BLaER1 (cell line): ENCODE data around the gene CHST12.
"Not testable (repeated sequence)": the region's sequence is repeated elsewhere in the genome, so short reads cannot be mapped to it uniquely, and the experiment has no call there.

Experiments used
- H3K27ac ChIP-seq: shearing (Covaris generic); formaldehyde crosslinking; 2 replicates; pipeline ENCODE4 v1.8.1; 2022
- H3K27me3 ChIP-seq: shearing (Covaris generic); formaldehyde crosslinking; 2 replicates; pipeline ENCODE4 v1.8.1; 2022
- H3K36me3 ChIP-seq: shearing (Covaris generic); formaldehyde crosslinking; 2 replicates; pipeline ENCODE4 v1.8.1; 2022
- H3K4me1 ChIP-seq: shearing (Covaris generic); formaldehyde crosslinking; 2 replicates; pipeline ENCODE4 v1.8.1; 2022
- H3K4me2 ChIP-seq: shearing (Covaris generic); formaldehyde crosslinking; 2 replicates; pipeline ENCODE4 v1.8.1; 2022
- H3K4me3 ChIP-seq: shearing (Covaris generic); formaldehyde crosslinking; 2 replicates; pipeline ENCODE4 v1.8.1; 2022
- H3K9ac ChIP-seq: shearing (Covaris generic); formaldehyde crosslinking; 2 replicates; pipeline ENCODE4 v1.8.1; 2022
- H3K9me3 ChIP-seq: shearing (Covaris generic); formaldehyde crosslinking; 2 replicates; pipeline ENCODE4 v1.8.1; 2022
- H4K20me1 ChIP-seq: shearing (Covaris generic); formaldehyde crosslinking; 2 replicates; pipeline ENCODE4 v1.8.1; 2022
- Cebpa-rat ChIP-seq: shearing (Covaris generic); IDR thresholded peaks from 2 replicates; pipeline ENCODE4 v1.8.1; 2022

CHST12 gene

GRCh38 chr7:2451171-2452073, 48.0 kb downstream of the CHST12 start:
- H3K27ac ChIP-seq = peak overlapping the region; percentile 77
- H3K4me3 ChIP-seq = peak overlapping the region; percentile 62
- H3K4me2 ChIP-seq = peak overlapping the region; percentile 98
- no peaks in the 10 kb centered on the region for H3K27me3 ChIP-seq
- peaks cover 9% of the 10 kb centered on the region; the same call in 1 of the 2 replicates for H4K20me1 ChIP-seq
- peak overlapping the region; percentile 75 for H3K9ac ChIP-seq
- no peaks in the 10 kb centered on the region for H3K9me3 ChIP-seq
- TF ChIP-seq Cebpa-rat = no peak
- H3K36me3 ChIP-seq = no peaks in the 10 kb centered on the region
- H3K4me1 ChIP-seq = peaks cover 42% of the 10 kb centered on the region

DNA sequence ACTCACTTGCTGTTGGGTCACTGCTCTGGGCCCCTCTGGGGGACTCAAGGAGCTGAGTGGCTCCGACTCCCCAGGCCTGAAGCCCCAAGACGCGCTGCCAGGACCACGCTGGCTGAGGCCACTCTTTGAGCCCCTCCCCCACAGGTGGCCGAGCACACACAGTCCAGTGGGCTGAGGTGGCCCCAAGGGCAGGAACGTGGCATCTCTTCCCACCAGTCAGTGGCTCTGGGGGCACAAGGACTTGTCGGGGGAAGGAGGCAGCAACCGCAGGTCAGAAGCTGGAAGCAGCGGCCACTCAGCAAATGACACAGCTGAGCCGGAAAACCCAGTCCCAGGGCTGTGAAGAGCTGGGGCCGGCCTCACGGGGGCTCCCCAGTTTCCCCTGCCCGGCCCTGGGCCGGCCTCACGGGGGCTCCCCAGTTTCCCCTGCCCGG, 48.7 kb downstream of the CHST12 start:
- Histone ChIP-seq H3K27me3 (no peaks in the 10 kb centered on the region), H3K9ac (peak overlapping the region; percentile 75), H3K4me3 (peak overlapping the region; percentile 62)

DNA sequence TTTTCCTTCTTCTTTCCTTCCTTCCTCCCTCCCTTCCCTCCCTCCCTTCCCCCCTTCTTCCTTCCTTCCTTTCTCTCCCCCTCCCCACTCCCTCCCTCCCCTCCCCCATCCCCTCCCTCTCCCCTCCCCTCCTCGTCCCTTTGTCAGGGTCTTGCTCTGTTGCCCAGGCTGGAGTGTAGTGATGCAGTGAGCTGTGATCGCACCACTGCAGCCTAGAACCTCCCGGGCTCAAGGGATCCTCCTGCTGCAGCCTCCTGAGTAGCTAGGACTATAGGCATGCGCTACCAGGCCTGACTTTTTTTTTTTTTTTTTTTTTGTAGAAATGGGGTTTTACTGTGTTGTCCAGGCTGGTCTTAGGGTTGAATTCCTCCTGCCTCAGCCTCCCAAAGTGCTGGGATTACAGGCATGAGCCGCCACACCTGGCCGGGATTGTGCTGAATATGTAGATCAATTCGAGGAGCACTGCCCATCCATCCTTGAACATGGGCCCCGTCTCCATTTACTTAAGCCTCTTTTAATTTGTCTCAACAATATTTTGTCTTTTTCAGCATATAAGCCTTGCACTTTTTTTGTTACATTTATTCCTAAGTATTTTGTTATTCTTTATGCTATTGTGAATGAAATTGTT, 49.3 kb downstream of the CHST12 start:
- no peak overlapping the region for H3K4me3 ChIP-seq
- H3K9ac ChIP-seq = no peak overlapping the region
- no peaks in the 10 kb centered on the region for H3K36me3 ChIP-seq
- H3K9me3 ChIP-seq = no peaks in the 10 kb centered on the region
- H3K27ac ChIP-seq = no peak overlapping the region
- no peak for TF ChIP-seq Cebpa-rat
- no peak overlapping the region for H3K4me2 ChIP-seq
- H3K27me3 ChIP-seq = no peaks in the 10 kb centered on the region
- peaks cover 9% of the 10 kb centered on the region; the same call in 1 of the 2 replicates for H4K20me1 ChIP-seq
- peaks cover 49% of the 10 kb centered on the region for H3K4me1 ChIP-seq

More for the DNA sequence above, 48.7 kb downstream of the CHST12 start:
- no peak for TF ChIP-seq Cebpa-rat
- peak overlapping the region; percentile 98 for H3K4me2 ChIP-seq
- H3K27ac ChIP-seq = peak overlapping the region; percentile 77
- H3K4me1 ChIP-seq = peaks cover 43% of the 10 kb centered on the region
- peaks cover 9% of the 10 kb centered on the region; the same call in 1 of the 2 replicates for H4K20me1 ChIP-seq
- no peaks in the 10 kb centered on the region for H3K9me3 ChIP-seq
- no peaks in the 10 kb centered on the region for H3K36me3 ChIP-seq

- peaks cover 54% of the 10 kb centered on the region for H3K4me1 ChIP-seq
- H3K9me3 ChIP-seq, H3K4me2 ChIP-seq, H3K27me3 ChIP-seq, H3K9ac ChIP-seq, H4K20me1 ChIP-seq, H3K4me3 ChIP-seq, H3K27ac ChIP-seq, H3K36me3 ChIP-seq: not testable (repeated sequence)
Observed at GRCh38 chr7:2453849-2454248, 50.4 kb downstream of the CHST12 start.

- Histone ChIP-seq H3K27ac (no peak overlapping the region), H3K27me3 (no peaks in the 10 kb centered on the region), H3K9ac (no peak overlapping the region), H3K36me3 (no peaks in the 10 kb centered on the region), H3K4me3 (no peak overlapping the region), H3K4me2 (no peak overlapping the region), H3K4me1 (peaks cover 23% of the 10 kb centered on the region), H4K20me1 (no peaks in the 10 kb centered on the region), H3K9me3 (no peaks in the 10 kb centered on the region)
- TF ChIP-seq Cebpa-rat = no peak
Observed at GRCh38 chr7:2459674-2460073, 56.3 kb downstream of the CHST12 start.

GRCh38 chr7:2460188-2460587, 56.8 kb downstream of the CHST12 start:
- Histone ChIP-seq H3K9me3 (no peaks in the 10 kb centered on the region), H3K36me3 (no peaks in the 10 kb centered on the region), H3K4me2 (no peak overlapping the region), H3K4me1 (peaks cover 23% of the 10 kb centered on the region), H3K4me3 (no peak overlapping the region), H3K9ac (no peak overlapping the region), H4K20me1 (no peaks in the 10 kb centered on the region), H3K27me3 (no peaks in the 10 kb centered on the region), H3K27ac (no peak overlapping the region)
- no peak for TF ChIP-seq Cebpa-rat

DNA sequence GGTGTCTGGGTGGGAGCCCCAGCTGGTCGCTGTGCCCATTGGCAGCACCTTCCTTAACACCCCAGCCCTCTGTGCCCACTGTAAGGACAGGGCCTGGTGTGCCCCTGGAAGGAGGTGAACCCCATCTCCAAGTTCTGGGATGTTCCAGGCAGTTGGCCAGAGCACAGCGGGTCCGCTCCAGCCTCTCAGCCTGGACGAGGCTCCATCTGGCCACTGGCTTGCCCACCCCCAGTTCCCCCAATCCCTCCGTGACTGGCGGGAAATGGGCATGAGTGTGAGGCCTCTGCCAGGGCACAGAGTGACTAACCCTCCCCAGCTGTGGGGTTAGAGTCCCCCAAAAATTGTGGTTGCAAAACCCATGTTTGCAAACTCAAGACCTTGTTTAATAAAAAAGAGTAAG, 57.2 kb downstream of the CHST12 start:
- no peak overlapping the region for H3K4me2 ChIP-seq
- no peaks in the 10 kb centered on the region for H3K36me3 ChIP-seq
- H3K9ac ChIP-seq = no peak overlapping the region
- peaks cover 23% of the 10 kb centered on the region for H3K4me1 ChIP-seq
- TF ChIP-seq Cebpa-rat = no peak
- H3K4me3 ChIP-seq = no peak overlapping the region
- no peaks in the 10 kb centered on the region for H4K20me1 ChIP-seq
- no peaks in the 10 kb centered on the region for H3K27me3 ChIP-seq
- no peaks in the 10 kb centered on the region for H3K9me3 ChIP-seq
- no peak overlapping the region for H3K27ac ChIP-seq

DNA sequence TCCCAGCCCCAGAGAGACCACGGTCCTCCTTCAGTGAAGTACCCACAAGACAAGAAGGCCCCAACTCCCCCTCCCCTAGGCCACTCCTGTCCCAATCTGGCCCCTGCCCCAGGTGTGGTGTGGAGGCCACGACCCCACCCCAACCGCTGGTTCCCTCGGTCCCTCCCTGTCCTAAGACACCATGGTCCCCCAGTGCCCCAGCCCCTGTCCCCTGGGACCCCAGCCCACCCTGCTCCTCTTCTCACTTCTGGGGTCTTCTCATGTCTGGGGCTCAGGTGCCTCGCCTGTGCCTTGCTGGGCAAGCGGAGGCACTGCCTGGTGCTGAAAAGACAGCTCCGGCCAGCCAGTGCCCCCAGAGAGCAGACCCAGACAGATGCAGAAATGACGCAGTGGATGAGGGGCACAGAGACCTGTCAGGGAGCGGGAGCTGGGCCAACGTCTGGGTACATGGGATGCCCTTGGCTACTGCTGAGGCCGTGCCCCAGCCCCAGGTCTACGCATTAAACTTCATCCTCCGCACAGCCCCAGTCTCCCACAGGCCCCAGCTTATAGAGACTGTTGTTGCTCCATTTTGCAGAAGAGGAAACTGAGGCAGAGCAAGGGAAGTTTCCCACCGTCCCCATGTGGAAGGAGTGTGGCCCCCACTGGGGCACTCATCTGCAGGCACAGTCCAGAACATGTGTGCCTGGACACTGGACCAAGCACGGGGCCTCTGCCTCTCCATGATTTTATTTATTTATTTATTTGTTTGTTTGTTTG, 58.0 kb downstream of the CHST12 start:
- no peaks in the 10 kb centered on the region for H4K20me1 ChIP-seq
- no peaks in the 10 kb centered on the region for H3K9me3 ChIP-seq
- H3K27ac ChIP-seq = no peak overlapping the region
- peaks cover 17% of the 10 kb centered on the region for H3K4me1 ChIP-seq
- no peak for TF ChIP-seq Cebpa-rat
- no peak overlapping the region for H3K4me3 ChIP-seq
- H3K4me2 ChIP-seq = no peak overlapping the region
- no peaks in the 10 kb centered on the region for H3K36me3 ChIP-seq
- H3K9ac ChIP-seq = no peak overlapping the region
- no peaks in the 10 kb centered on the region for H3K27me3 ChIP-seq

DNA sequence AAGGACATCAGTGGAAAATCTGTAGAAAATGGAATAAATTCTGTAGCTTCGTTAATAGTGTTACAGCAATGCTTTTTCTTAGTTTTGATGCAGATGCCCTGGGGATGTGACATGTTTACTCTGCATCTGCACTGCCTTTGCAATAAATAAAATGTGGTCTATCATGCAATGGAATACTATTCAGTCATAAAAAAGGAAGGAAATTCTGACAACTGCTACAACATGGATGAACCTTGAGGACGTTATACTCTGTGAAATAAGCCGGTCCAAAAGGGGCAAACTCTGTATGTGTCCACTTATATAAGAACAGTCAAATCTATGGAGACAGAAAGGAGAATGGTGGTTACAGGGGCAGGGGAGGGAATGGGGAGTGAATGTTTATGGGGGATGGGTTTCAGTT, 59.3 kb downstream of the CHST12 start:
- Histone ChIP-seq H3K9ac (no peak overlapping the region), H3K4me3 (no peak overlapping the region), H3K27me3 (no peaks in the 10 kb centered on the region), H3K4me2 (no peak overlapping the region), H3K4me1 (peaks cover 5% of the 10 kb centered on the region; the same call in 1 of the 2 replicates), H3K27ac (no peak overlapping the region), H3K36me3 (no peaks in the 10 kb centered on the region), H4K20me1 (no peaks in the 10 kb centered on the region), H3K9me3 (no peaks in the 10 kb centered on the region)
- no peak for TF ChIP-seq Cebpa-rat
